HG02970 (cell line): Measurements from ENCODE around the gene HEATR9.
"Not testable (repeated sequence)": the region's sequence is repeated elsewhere in the genome, so short reads cannot be mapped to it uniquely, and the experiment has no call there.

Experiments used
- ATAC-seq: cut with Tn5 transposase; IDR thresholded peaks from one replicate; pipeline ENCODE4 v1.9.1; 2021; ENCODE audit warnings: mild to moderate bottlenecking, moderate library complexity, moderate number of reproducible peaks; ENCODE audit not compliant: unreplicated experiment, low FRiP score

HEATR9 gene

GRCh38 chr17:35868737-35869136 lies at the start of gene HEATR9:
HEATR9 (minus strand) TSS chr17:35868891; CDS start chr17:35868742, 149 bp downstream.
- ATAC-seq = no peak

GRCh38 chr17:35917519-35918213 lies 49.0 kb upstream of the HEATR9 start:
- no peak for ATAC-seq

- no peak for ATAC-seq
Observed at GRCh38 chr17:35915153-35915964, 46.7 kb upstream of the HEATR9 start.

GRCh38 chr17:35914354-35914753 lies 45.7 kb upstream of the HEATR9 start:
- ATAC-seq = no peak

- no peak for ATAC-seq
Observed at GRCh38 chr17:35913609-35914008, 44.9 kb upstream of the HEATR9 start.

GRCh38 chr17:35912942-35913341 lies 44.3 kb upstream of the HEATR9 start:
- no peak for ATAC-seq

GRCh38 chr17:35912339-35912912 lies 43.7 kb upstream of the HEATR9 start:
- ATAC-seq = no peak

GRCh38 chr17:35909408-35909807 lies 40.7 kb upstream of the HEATR9 start:
- no peak for ATAC-seq

GRCh38 chr17:35907691-35908090 lies 39.0 kb upstream of the HEATR9 start:
- no peak for ATAC-seq

GRCh38 chr17:35906926-35907637 lies 38.4 kb upstream of the HEATR9 start:
- ATAC-seq = no peak

- no peak for ATAC-seq
Observed at GRCh38 chr17:35906191-35906925, 37.7 kb upstream of the HEATR9 start.

GRCh38 chr17:35903451-35903850 lies 34.8 kb upstream of the HEATR9 start:
- no peak for ATAC-seq

GRCh38 chr17:35901631-35902175 lies 33.0 kb upstream of the HEATR9 start:
- no peak for ATAC-seq

- no peak for ATAC-seq
Observed at GRCh38 chr17:35900708-35901480, 32.2 kb upstream of the HEATR9 start.

- no peak for ATAC-seq
Observed at GRCh38 chr17:35900280-35900679, 31.6 kb upstream of the HEATR9 start.

GRCh38 chr17:35898283-35899070 lies 29.8 kb upstream of the HEATR9 start:
- no peak for ATAC-seq

GRCh38 chr17:35897772-35898171 lies 29.1 kb upstream of the HEATR9 start:
- ATAC-seq = not testable (repeated sequence)
